SK-N-SH (cell line): ENCODE measurements around the gene HINT2. TPM values are rescaled to one million over a fixed set of nuclear protein-coding genes. Genes with fewer than 3 reads are reported as not detected.

Experiments used
- polyA plus RNA-seq, 3 experiments: library from polyadenylated mRNA; depleted of rRNA; stranded (reverse); fragments of >200 nt; gene quantifications; 2 replicates each; pipeline ENCODE4 v1.2.3, GENCODE V29; 2012
- small RNA-seq, 7 experiments: library from RNA; depleted of rRNA; stranded (forward); fragments of <200 nt; gene quantifications; one replicate each; pipeline ENCODE3, GENCODE V24; 2012

The HINT2 gene
- polyA plus RNA-seq, 1 of the 3 experiments (the other 2 are of a cell fraction): 57.2 TPM

Small RNA genes lying within 50 kb of the gene (small RNA-seq; reads per million reads assigned to genes)
- gene HINT2: 0 to 4.5 (median 0.21) reads per million in 7 experiments

Other genes with a start within 250 kb of the HINT2 start
- gene TESK1, start 209.8 kb downstream of the HINT2 start, polyA plus RNA-seq (2012; rRNA removed): 26.0 TPM in 2 replicates
- gene CD72, start 196.6 kb downstream of the HINT2 start, polyA plus RNA-seq (2012; rRNA removed): 2.5 and 2.7 TPM in 2 replicates
- gene SIT1, start 164.1 kb downstream of the HINT2 start, polyA plus RNA-seq (2012; rRNA removed): not detected in 2 replicates
- gene RMRP, start 157.0 kb downstream of the HINT2 start, polyA plus RNA-seq (2012; rRNA removed): 64.9 and 157 TPM in 2 replicates
- 20.9 and 22.0 TPM in 2 replicates for gene CCDC107, start 156.8 kb downstream of the HINT2 start, polyA plus RNA-seq (2012; rRNA removed)
- gene ARHGEF39, start 149.8 kb downstream of the HINT2 start, polyA plus RNA-seq (2012; rRNA removed): 4.9 and 5.2 TPM in 2 replicates
- gene CA9, start 141.1 kb downstream of the HINT2 start, polyA plus RNA-seq (2012; rRNA removed): 0.99 and 1.4 TPM in 2 replicates
- gene TPM2, start 125.1 kb downstream of the HINT2 start, polyA plus RNA-seq (2012; rRNA removed): 589 and 620 TPM in 2 replicates
- 91.8 and 115 TPM in 2 replicates for gene TLN1, start 82.8 kb downstream of the HINT2 start, polyA plus RNA-seq (2012; rRNA removed)
- 33.9 and 38.6 TPM in 2 replicates for gene CREB3, start 82.4 kb downstream of the HINT2 start, polyA plus RNA-seq (2012; rRNA removed)
- 71.5 and 98.2 TPM in 2 replicates for gene GBA2, start 65.8 kb downstream of the HINT2 start, polyA plus RNA-seq (2012; rRNA removed)
- 16.1 and 18.6 TPM in 2 replicates for gene RGP1, start 65.8 kb downstream of the HINT2 start, polyA plus RNA-seq (2012; rRNA removed)
- 1.2 TPM in 2 replicates for gene MSMP, start 60.8 kb downstream of the HINT2 start, polyA plus RNA-seq (2012; rRNA removed)
- 12.8 and 13.5 TPM in 2 replicates for gene NPR2, start 23.5 kb downstream of the HINT2 start, polyA plus RNA-seq (2012; rRNA removed)
- gene SPAG8, start 2.8 kb downstream of the HINT2 start, polyA plus RNA-seq (2012; rRNA removed): 1.5 and 2.8 TPM in 2 replicates
- gene FAM221B, start 13.7 kb upstream of the HINT2 start, polyA plus RNA-seq (2012; rRNA removed): not detected in 2 replicates
- 5.3 and 5.8 TPM in 2 replicates for gene TMEM8B, start 14.2 kb upstream of the HINT2 start, polyA plus RNA-seq (2012; rRNA removed)
- gene OR13J1, start 55.4 kb upstream of the HINT2 start, polyA plus RNA-seq (2012; rRNA removed): not detected in 2 replicates
- gene HRCT1, start 91.2 kb upstream of the HINT2 start, polyA plus RNA-seq (2012; rRNA removed): 2.0 and 3.0 TPM in 2 replicates
- 0.11 and 0.13 TPM in 2 replicates for gene SPAAR, start 94.4 kb upstream of the HINT2 start, polyA plus RNA-seq (2012; rRNA removed)
- 0.16 TPM in 1 of 2 replicates, not detected in the other for gene OR2S2, start 143.1 kb upstream of the HINT2 start, polyA plus RNA-seq (2012; rRNA removed)
- 22.8 and 27.3 TPM in 2 replicates for gene RECK, start 221.9 kb upstream of the HINT2 start, polyA plus RNA-seq (2012; rRNA removed)